Adipocyte (in vitro differentiated cells): Measurements from ENCODE around the gene DOK4.
A peak's percentile ranks its signal among the peaks of the same experiment; 100 is the strongest.

ENCODE experiments used
- DNase-seq: peaks from one replicate; pipeline ENCODE4 v3.0.0-alpha.2; 2015; ENCODE audit warnings: low read depth
- H3K27me3 ChIP-seq: replicated peaks from 2 replicates; pipeline ENCODE4 v1.7.0; 2013; ENCODE audit warnings: mild to moderate bottlenecking, low read length, moderate library complexity; ENCODE audit not compliant: control insufficient read depth, insufficient read depth
- H3K36me3 ChIP-seq: 2 replicates; pipeline ENCODE4 v1.7.0; 2013; ENCODE audit warnings: low read length, mild to moderate bottlenecking, moderate library complexity; ENCODE audit not compliant: control insufficient read depth, insufficient read depth, severe bottlenecking
- H3K4me1 ChIP-seq: 2 replicates; pipeline ENCODE4 v1.7.0; 2013; ENCODE audit warnings: mild to moderate bottlenecking, low read length, moderate library complexity; ENCODE audit not compliant: control insufficient read depth, insufficient read depth
- H3K4me3 ChIP-seq: 2 replicates; pipeline ENCODE4 v1.7.0; 2013; ENCODE audit warnings: mild to moderate bottlenecking, low read length, moderate library complexity
- H3K9ac ChIP-seq: 2 replicates; pipeline ENCODE4 v1.7.0; 2013; ENCODE audit warnings: mild to moderate bottlenecking, low read length, moderate library complexity
- H3K9me3 ChIP-seq: 2 replicates; pipeline ENCODE4 v1.7.0; 2013; ENCODE audit warnings: mild to moderate bottlenecking, low read length, moderate library complexity; ENCODE audit not compliant: control insufficient read depth

Gene DOK4

GRCh38 chr16:57427824-57428223 lies 58.5 kb downstream of the DOK4 start:
- no peak overlapping the region for H3K9ac ChIP-seq
- DNase-seq, result no peak
- no peaks in the 10 kb centered on the region for H3K4me1 ChIP-seq
- peaks cover 54% of the 10 kb centered on the region for H3K36me3 ChIP-seq
- no peak overlapping the region for H3K4me3 ChIP-seq
- no peaks in the 10 kb centered on the region for H3K9me3 ChIP-seq
- H3K27me3 ChIP-seq, result no peaks in the 10 kb centered on the region

GRCh38 chr16:57427307-57427706 lies 59.0 kb downstream of the DOK4 start:
- Histone ChIP-seq H3K27me3 (no peaks in the 10 kb centered on the region), H3K36me3 (peaks cover 49% of the 10 kb centered on the region), H3K4me3 (no peak overlapping the region), H3K4me1 (peaks cover 3% of the 10 kb centered on the region), H3K9ac (no peak overlapping the region), H3K9me3 (no peaks in the 10 kb centered on the region)
- DNase-seq, result no peak

- Histone ChIP-seq H3K27me3 (no peaks in the 10 kb centered on the region), H3K36me3 (peaks cover 39% of the 10 kb centered on the region), H3K9ac (no peak overlapping the region), H3K9me3 (no peaks in the 10 kb centered on the region), H3K4me1 (peaks cover 3% of the 10 kb centered on the region), H3K4me3 (no peak overlapping the region)
- DNase-seq, result no peak
Measured at GRCh38 chr16:57426356-57426755, 59.9 kb downstream of the DOK4 start.

GRCh38 chr16:57424583-57424982 lies 61.7 kb downstream of the DOK4 start:
- Histone ChIP-seq H3K4me3 (no peak overlapping the region), H3K4me1 (peaks cover 3% of the 10 kb centered on the region), H3K9me3 (no peaks in the 10 kb centered on the region), H3K9ac (no peak overlapping the region), H3K27me3 (no peaks in the 10 kb centered on the region), H3K36me3 (peaks cover 23% of the 10 kb centered on the region)
- DNase-seq, result no peak

GRCh38 chr16:57423152-57423551 lies 63.1 kb downstream of the DOK4 start:
- Histone ChIP-seq H3K9me3 (no peaks in the 10 kb centered on the region), H3K36me3 (peaks cover 11% of the 10 kb centered on the region), H3K9ac (no peak overlapping the region), H3K4me3 (no peak overlapping the region), H3K27me3 (no peaks in the 10 kb centered on the region), H3K4me1 (peaks cover 6% of the 10 kb centered on the region)
- no peak for DNase-seq

GRCh38 chr16:57422026-57422944 lies 64.0 kb downstream of the DOK4 start:
- Histone ChIP-seq H3K9me3 (no peaks in the 10 kb centered on the region), H3K4me1 (peaks cover 7% of the 10 kb centered on the region), H3K27me3 (no peaks in the 10 kb centered on the region), H3K36me3 (peaks cover 3% of the 10 kb centered on the region), H3K9ac (peak overlapping the region; percentile 67), H3K4me3 (peak overlapping the region; percentile 40)
- peak; percentile 88 for DNase-seq
